ENCODE results near the gene MAP3K9. TPM values are rescaled to one million over a fixed set of nuclear protein-coding genes. Genes with fewer than 3 reads are reported as not detected.

Gene MAP3K9
- total and polyA plus RNA-seq, 9 of the 15 experiments (the other 6 are each of a cell fraction or from before 2014, with no cell fraction given): 0.03 to 0.60 (median 0.36) TPM

DNA sequence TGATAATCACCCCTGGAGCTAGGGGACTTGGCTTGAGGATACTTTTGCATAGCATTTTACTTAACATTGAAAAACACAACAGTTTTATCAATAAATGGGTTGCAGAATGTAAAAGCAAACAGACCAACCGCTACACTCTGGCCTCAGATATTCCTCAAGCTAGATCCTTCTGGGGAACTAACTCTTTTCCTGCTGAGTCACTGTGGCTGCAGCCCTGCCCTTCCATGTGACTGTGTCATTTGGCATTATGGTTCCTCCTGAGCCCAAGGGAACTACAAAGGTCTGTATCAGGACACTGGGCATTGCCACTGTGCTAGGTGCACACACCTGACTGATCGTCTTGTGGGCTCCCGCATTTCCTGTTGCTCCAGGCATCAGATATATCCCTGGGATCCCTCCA, 111.0 kb downstream of the MAP3K9 start (continued):
- 0 out of 2 replicates have a peak, but pooled peaks have one; percentile 21 for TF ChIP-seq DPF2 (IDR thresholded peaks at IDR 0.05)
- no peak for TF ChIP-seq HNRNPH1 (optimal IDR thresholded peaks at IDR 0.05; ENCODE audit: low read depth, low read length)
- TF ChIP-seq ZNF436 (CRISPR knock-in tag; IDR thresholded peaks at IDR 0.05): no peak
- peak; percentile 88 for TF ChIP-seq NFE2L1 (tag; IDR thresholded peaks at IDR 0.05; ENCODE audit: borderline replicate concordance, low read depth)
- TF ChIP-seq, protein P1, sequence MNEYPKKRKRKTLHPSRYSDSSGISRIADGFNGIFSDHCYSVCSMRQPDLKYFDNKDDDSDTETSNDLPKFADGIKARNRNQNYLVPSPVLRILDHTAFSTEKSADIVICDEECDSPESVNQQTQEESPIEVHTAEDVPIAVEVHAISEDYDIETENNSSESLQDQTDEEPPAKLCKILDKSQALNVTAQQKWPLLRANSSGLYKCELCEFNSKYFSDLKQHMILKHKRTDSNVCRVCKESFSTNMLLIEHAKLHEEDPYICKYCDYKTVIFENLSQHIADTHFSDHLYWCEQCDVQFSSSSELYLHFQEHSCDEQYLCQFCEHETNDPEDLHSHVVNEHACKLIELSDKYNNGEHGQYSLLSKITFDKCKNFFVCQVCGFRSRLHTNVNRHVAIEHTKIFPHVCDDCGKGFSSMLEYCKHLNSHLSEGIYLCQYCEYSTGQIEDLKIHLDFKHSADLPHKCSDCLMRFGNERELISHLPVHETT (CRISPR knock-in tag; conservative IDR thresholded peaks at IDR 0.05 in 1 of 2, IDR thresholded peaks at IDR 0.05 in 1 of 2): 0 out of 4 replicates have a peak, but pooled peaks of 1 of the 2 experiments have one; percentile 37

DNA sequence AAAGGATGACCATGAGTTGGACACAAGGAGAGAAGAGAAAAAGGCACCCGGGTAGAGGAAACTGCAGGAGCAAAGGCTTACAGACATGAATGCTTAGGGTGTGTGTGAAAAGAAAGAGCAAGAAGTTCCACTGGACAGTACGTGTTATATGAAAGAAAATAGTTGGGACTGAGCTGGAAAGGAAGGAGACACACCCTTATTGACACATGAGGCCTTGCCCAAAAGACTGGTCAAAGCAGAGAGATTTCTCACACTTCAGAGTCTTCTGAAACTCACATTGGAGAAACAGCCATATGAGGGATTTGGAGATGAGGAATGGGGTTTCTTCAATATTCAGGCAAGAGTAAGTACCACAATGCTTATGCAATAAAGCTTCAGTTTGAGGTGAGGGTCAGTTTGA, 111.6 kb downstream of the MAP3K9 start:
- BruUV-seq (replicated peaks): no TSS peak
- 37% methylated on average over 2 of the region's 2 CpGs for WGBS (ENCODE audit: insufficient coverage, low coverage, missing lambda C conversion rate)
- TF ChIP-seq EP400 (IDR thresholded peaks at IDR 0.05) (no peak), SREBF1 (IDR thresholded peaks at IDR 0.05; ENCODE audit: borderline replicate concordance, low read depth, low read length) (no peak), HDAC3 (IDR thresholded peaks at IDR 0.05; ENCODE audit: borderline replicate concordance, partially characterized antibody) (no peak), ZNF76 (CRISPR knock-in tag; IDR thresholded peaks at IDR 0.05; ENCODE audit: borderline replicate concordance) (no peak), GABPB1 (CRISPR knock-in tag; IDR thresholded peaks at IDR 0.05) (no peak), ZNF165 (CRISPR knock-in tag; IDR thresholded peaks at IDR 0.05; ENCODE audit: borderline replicate concordance) (no peak), MXI1 (IDR thresholded peaks at IDR 0.05; ENCODE audit: low read depth, low read length) (no peak), ZNF830 (CRISPR knock-in tag; IDR thresholded peaks at IDR 0.05) (no peak), ZNF695 (CRISPR knock-in tag; IDR thresholded peaks at IDR 0.05) (no peak)
- TF ChIP-seq, protein P2, sequence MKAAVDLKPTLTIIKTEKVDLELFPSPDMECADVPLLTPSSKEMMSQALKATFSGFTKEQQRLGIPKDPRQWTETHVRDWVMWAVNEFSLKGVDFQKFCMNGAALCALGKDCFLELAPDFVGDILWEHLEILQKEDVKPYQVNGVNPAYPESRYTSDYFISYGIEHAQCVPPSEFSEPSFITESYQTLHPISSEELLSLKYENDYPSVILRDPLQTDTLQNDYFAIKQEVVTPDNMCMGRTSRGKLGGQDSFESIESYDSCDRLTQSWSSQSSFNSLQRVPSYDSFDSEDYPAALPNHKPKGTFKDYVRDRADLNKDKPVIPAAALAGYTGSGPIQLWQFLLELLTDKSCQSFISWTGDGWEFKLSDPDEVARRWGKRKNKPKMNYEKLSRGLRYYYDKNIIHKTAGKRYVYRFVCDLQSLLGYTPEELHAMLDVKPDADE (conservative IDR thresholded peaks at IDR 0.05; ENCODE audit: control insufficient read depth, low read depth, low read length): no peak
- TF ChIP-seq, protein P3, sequence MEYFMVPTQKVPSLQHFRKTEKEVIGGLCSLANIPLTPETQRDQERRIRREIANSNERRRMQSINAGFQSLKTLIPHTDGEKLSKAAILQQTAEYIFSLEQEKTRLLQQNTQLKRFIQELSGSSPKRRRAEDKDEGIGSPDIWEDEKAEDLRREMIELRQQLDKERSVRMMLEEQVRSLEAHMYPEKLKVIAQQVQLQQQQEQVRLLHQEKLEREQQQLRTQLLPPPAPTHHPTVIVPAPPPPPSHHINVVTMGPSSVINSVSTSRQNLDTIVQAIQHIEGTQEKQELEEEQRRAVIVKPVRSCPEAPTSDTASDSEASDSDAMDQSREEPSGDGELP (CRISPR knock-in tag; IDR thresholded peaks at IDR 0.05; ENCODE audit: borderline replicate concordance): no peak
- TF ChIP-seq, protein P4, sequence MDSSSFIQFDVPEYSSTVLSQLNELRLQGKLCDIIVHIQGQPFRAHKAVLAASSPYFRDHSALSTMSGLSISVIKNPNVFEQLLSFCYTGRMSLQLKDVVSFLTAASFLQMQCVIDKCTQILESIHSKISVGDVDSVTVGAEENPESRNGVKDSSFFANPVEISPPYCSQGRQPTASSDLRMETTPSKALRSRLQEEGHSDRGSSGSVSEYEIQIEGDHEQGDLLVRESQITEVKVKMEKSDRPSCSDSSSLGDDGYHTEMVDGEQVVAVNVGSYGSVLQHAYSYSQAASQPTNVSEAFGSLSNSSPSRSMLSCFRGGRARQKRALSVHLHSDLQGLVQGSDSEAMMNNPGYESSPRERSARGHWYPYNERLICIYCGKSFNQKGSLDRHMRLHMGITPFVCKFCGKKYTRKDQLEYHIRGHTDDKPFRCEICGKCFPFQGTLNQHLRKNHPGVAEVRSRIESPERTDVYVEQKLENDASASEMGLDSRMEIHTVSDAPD (CRISPR knock-in tag; IDR thresholded peaks at IDR 0.05): no peak

More for the DNA sequence above, 111.6 kb downstream of the MAP3K9 start:
- Histone ChIP-seq H3K4me3 (no peak overlapping the region), H4K20me1 (replicated peaks; ENCODE audit: control insufficient read depth, insufficient read depth, low read length) (no peaks in the 10 kb centered on the region), H3K9ac (ENCODE audit: insufficient read depth in 1 of 2, low read depth in 2 of 2, low read length in 2 of 2) (no peak overlapping the region), H2AFZ (ENCODE audit: low read depth, low read length) (peak overlapping the region; percentile 63), H3K4me1 (replicated peaks in 1 of 2; ENCODE audit: control insufficient read depth in 2 of 2, insufficient read depth in 2 of 2, low read length in 2 of 2) (peaks cover 8 to 14% of the 10 kb centered on the region in 2 experiments; a peak in 4 of 5 replicates), H3K36me3 (ENCODE audit: control insufficient read depth, insufficient read depth, low read length) (no peaks in the 10 kb centered on the region), H3K4me2 (ENCODE audit: insufficient read depth, low read length) (peak overlapping the region; percentile 6; the same call in 1 of the 2 replicates), H3K9me3 (replicated peaks; ENCODE audit: control insufficient read depth, insufficient read depth, low read depth, low read length) (no peaks in the 10 kb centered on the region), H3K79me2 (ENCODE audit: control insufficient read depth, insufficient read depth, low read length) (no peaks in the 10 kb centered on the region), H3K27me3 (ENCODE audit: control insufficient read depth in 2 of 2, insufficient read depth in 2 of 2, low read length in 2 of 2) (no peaks in the 10 kb centered on the region), H3K9me1 (ENCODE audit: control insufficient read depth, insufficient read depth, low read length) (no peaks in the 10 kb centered on the region), H3K27ac (ENCODE audit: extremely low read depth, low read depth, low read length) (no peak overlapping the region; the same call in 2 of the 3 replicates)
- intact Hi-C loops (cut with micrococcal nuclease): no loop called here
- FAIRE-seq (no peak), DNase-seq (ENCODE audit: extremely low read depth in 1 of 4, low spot score in 3 of 4) (no peak), ATAC-seq (0 out of 3 replicates have a peak, but pooled peaks have one; percentile 20)
- ChIA-PET POLR2A (no interaction called here), CTCF (ENCODE audit: low intra/inter-chr PET ratio) (no interaction called here)
- in situ Hi-C loops (cut with MboI): no loop called here
